Brain microvascular endothelial cell (primary cell): ENCODE data around the gene HMCN1.
"Not testable (repeated sequence)": the region's sequence is repeated elsewhere in the genome, so short reads cannot be mapped to it uniquely, and the experiment has no call there.

Experiments used
- DNase-seq: peaks from one replicate; pipeline ENCODE4 v3.0.0-alpha.2; 2020
- H3K27ac ChIP-seq: fragments of 250-450 bp; sonication (Bioruptor Pico); 2 replicates; pipeline ENCODE4 v1.5.1; 2020; ENCODE audit warnings: mild to moderate bottlenecking, moderate library complexity
- H3K27me3 ChIP-seq: fragments of 250-450 bp; sonication (Bioruptor Pico); replicated peaks from 2 replicates; pipeline ENCODE4 v1.5.1; 2020; ENCODE audit warnings: mild to moderate bottlenecking
- H3K36me3 ChIP-seq: fragments of 250-450 bp; sonication (Bioruptor Pico); replicated peaks from 2 replicates; pipeline ENCODE4 v1.5.1; 2020; ENCODE audit warnings: mild to moderate bottlenecking
- H3K4me3 ChIP-seq: 2 replicates; pipeline ENCODE4 v1.5.1; 2011; ENCODE audit warnings: low read depth, mild to moderate bottlenecking, control low read depth, low read length, moderate library complexity
- in situ Hi-C: cut with HindIII; loops from 2 replicates; pipeline ENCODE4 v1.10.0; 2017; ENCODE audit warnings: low sequenced_read_pairs, low pct_ligation_motif_present
- TF ChIP-seq, protein P1 (sequence below): IDR thresholded peaks from 2 replicates; pipeline ENCODE4 v1.5.1; 2011; ENCODE audit warnings: low read depth, mild to moderate bottlenecking, moderate library complexity, low read length, control low read depth, inconsistent platforms; ENCODE audit errors: missing control alignments

The HMCN1 gene

DNA sequence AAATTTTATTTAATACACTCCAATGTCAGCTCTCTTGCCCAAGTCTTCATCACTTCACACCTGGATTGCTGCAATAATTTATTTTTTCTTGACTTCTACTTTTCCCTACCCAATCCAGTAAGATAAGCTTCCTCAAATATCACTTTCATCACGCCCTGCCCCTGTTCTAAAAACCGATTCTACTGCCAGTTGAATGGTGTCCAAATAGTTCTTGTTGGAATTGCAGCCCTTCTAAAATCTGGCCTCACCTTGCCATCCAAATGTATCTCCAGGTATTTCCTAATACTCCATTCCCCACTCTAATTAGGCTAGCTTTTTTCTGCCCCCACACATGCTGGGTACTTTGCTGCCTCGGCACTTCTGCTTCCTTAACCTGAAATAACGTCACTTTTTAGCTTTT, 152.5 kb downstream of the HMCN1 start:
- no peaks in the 10 kb centered on the region for H3K27me3 ChIP-seq
- H3K27ac ChIP-seq = no peak overlapping the region
- in situ Hi-C loops = no loop called here
- no peaks in the 10 kb centered on the region for H3K36me3 ChIP-seq
- TF ChIP-seq, protein P1, sequence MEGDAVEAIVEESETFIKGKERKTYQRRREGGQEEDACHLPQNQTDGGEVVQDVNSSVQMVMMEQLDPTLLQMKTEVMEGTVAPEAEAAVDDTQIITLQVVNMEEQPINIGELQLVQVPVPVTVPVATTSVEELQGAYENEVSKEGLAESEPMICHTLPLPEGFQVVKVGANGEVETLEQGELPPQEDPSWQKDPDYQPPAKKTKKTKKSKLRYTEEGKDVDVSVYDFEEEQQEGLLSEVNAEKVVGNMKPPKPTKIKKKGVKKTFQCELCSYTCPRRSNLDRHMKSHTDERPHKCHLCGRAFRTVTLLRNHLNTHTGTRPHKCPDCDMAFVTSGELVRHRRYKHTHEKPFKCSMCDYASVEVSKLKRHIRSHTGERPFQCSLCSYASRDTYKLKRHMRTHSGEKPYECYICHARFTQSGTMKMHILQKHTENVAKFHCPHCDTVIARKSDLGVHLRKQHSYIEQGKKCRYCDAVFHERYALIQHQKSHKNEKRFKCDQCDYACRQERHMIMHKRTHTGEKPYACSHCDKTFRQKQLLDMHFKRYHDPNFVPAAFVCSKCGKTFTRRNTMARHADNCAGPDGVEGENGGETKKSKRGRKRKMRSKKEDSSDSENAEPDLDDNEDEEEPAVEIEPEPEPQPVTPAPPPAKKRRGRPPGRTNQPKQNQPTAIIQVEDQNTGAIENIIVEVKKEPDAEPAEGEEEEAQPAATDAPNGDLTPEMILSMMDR = no peak
- DNase-seq = no peak
- no peak overlapping the region for H3K4me3 ChIP-seq

DNA sequence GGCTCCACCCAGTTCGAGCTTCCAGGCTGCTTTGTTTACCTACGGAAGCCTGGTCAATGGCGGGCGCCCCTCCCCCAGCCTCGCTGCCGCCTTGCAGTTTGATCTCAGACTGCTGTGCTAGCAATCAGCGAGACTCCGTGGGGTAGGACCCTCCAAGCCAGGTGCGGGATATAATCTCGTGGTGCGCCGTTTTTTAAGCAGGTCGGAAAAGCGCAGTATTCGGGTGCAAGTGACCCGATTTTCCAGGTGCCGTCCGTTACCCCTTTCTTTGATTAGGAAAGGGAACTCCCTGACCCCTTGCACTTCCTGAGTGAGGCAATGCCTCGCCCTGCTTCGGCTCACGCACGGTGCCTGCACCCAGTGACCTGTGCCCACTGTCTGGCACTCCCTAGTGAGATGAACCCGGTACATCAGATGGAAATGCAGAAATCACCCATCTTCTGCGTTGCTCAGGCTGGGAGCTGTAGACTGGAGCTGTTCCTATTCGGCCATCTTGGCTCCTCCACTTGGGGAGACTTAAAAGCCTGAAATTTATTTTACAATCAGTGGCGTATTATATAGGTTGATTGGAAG, 158.7 kb downstream of the HMCN1 start:
- in situ Hi-C loops, H3K27me3 ChIP-seq, H3K36me3 ChIP-seq, H3K27ac ChIP-seq, H3K4me3 ChIP-seq, DNase-seq: not testable (repeated sequence)

DNA sequence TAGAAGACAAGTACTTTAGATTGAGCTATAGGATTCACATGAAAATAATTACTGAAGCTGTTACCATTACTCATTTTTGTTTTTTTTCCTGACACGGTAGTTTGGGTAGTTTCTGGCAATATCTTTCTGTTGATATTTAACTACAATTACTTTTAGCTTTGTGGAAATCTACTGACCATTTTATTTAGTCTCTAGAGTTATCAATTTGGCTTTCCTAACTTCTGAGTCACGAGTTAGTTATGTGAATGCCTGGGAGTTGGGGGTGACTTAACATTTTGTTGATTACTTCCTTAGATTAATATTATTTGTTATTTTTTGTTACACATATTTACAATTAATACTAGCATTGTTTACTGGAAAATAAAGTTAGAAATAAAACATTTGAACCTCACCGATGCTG, 160.6 kb downstream of the HMCN1 start:
- TF ChIP-seq, protein P1 = no peak
- in situ Hi-C loops = no loop called here
- no peaks in the 10 kb centered on the region for H3K27me3 ChIP-seq

DNA sequence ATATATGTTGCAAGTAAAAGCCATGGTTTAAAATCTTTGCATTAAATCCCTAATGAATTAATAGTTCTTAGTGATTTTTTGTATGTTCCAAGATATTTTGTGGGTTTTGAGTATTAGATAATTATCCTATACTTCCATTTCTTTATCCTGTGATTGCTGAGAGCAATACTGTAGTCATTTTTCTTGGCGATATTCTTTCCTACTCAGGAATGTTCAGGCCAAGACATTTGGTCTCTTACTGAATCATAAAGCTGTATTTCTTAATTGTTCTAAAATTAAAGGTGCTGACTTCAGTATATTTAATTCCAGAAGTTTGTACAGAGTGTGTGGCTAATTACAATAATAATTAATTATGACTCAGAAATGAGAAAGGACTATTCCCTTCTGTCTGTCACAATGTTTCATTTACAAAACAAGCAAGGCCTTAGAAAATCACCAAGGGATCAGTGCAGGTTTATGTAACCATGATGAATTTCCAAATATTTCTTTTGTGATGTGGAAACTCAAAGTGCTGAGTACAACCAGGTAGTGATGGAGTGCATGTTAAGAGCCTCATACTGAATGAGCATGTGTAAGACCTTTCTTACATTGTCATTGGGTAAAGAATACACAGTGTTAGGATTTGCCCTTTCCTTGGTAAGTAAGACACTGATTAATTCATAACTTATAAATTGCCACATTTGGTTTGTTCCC, 161.2 kb downstream of the HMCN1 start:
- Histone ChIP-seq H3K36me3 (no peaks in the 10 kb centered on the region), H3K27me3 (no peaks in the 10 kb centered on the region), H3K27ac (peak overlapping the region; percentile 7), H3K4me3 (no peak overlapping the region)
- TF ChIP-seq, protein P1 = no peak
- DNase-seq = no peak
- in situ Hi-C loops = no loop called here

More for the DNA sequence above, 160.6 kb downstream of the HMCN1 start:
- H3K27ac ChIP-seq = peak overlapping the region; percentile 7
- DNase-seq = peak; percentile 20
- H3K36me3 ChIP-seq = no peaks in the 10 kb centered on the region
- no peak overlapping the region for H3K4me3 ChIP-seq

DNA sequence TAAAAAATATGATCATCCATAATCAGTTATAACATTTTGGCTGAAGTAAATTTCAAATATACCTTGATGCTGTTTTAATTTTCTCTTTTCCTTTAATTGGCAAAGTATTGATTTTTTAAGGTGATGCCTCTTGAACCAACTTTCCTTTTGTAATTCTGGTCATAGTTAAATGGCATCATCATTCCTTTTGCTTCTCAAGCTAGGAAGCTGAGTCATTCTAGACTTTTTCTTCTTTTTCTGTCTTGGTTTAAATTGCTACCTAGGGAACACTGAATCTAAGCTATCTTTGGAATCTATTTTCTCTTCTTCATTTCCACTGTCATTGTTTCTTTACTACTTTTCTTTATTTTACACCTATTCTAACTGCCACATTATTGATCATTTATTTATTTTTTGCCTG, 162.7 kb downstream of the HMCN1 start:
- DNase-seq = no peak
- in situ Hi-C loops = no loop called here
- Histone ChIP-seq H3K36me3 (no peaks in the 10 kb centered on the region), H3K27me3 (no peaks in the 10 kb centered on the region), H3K27ac (peak overlapping the region; percentile 20), H3K4me3 (no peak overlapping the region)
- TF ChIP-seq, protein P1 = no peak

DNA sequence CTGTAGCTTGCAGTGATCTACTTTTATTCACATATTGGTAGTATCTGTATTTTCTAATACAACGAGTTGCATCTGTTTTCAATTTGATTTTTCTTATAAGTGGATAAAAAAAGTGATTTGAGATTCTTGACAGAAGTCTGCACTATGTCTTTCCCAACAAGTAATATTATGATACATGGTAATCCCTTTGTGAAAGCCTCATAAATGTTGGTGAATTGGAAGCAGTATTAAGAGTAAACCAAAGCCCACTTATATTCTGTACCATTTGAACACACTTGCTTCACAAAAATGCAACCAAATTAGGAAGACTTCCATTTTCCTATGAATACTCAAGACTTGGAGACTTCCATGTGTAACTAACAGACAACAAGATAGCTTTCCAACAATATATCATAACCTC, 172.0 kb downstream of the HMCN1 start:
- in situ Hi-C loops = no loop called here
- Histone ChIP-seq H3K27ac (no peak overlapping the region), H3K27me3 (no peaks in the 10 kb centered on the region), H3K4me3 (no peak overlapping the region), H3K36me3 (no peaks in the 10 kb centered on the region)
- TF ChIP-seq, protein P1 = no peak
- DNase-seq = no peak
